K562 (cell line): ENCODE results near the gene TPRX2. TPM values are rescaled to one million over a fixed set of nuclear protein-coding genes. Genes with fewer than 3 reads are reported as not detected.

Experiments
- CHCHD3 ChIP-seq: fragments of 250-450 bp; sonication (Bioruptor Pico); IDR thresholded peaks from 2 replicates; pipeline ENCODE4 v2.1.2; 2022; ENCODE audit warnings: mild to moderate bottlenecking
- ETV5 ChIP-seq: sonication (generic); formaldehyde crosslinking; IDR thresholded peaks from 2 replicates; pipeline ENCODE4 v1.4.0; 2020; ENCODE audit warnings: low read depth, mild to moderate bottlenecking, missing genetic modification reagents
- SMARCA5 ChIP-seq: fragments of 450-650 bp; IDR thresholded peaks from 2 replicates; pipeline ENCODE4 v1.6.1; 2016
- polyA plus RNA-seq, 8 experiments: library from polyadenylated mRNA; depleted of rRNA in 4 of 8; stranded (reverse) in 5 of 8; unstranded in 3 of 8; fragments of >200 nt; fragmentation: Nextera tagmentation in 2 of 8; fragmentation: Illumina TruSeq in 1 of 8; extraction: Ambion mirVana in 2 of 8; extraction: Trizol in 1 of 8; gene quantifications; 2 replicates each; pipeline versions ENCODE4 v1.2.1 to v1.2.3, GENCODE V29; 2011 to 2014; ENCODE audit warnings: inconsistent platforms in 1 of 8, missing spikeins in 1 of 8
- total RNA-seq, 7 experiments: library from RNA; depleted of rRNA in 6 of 7; stranded (reverse); fragments of >200 nt in 6 of 7; fragmentation: Illumina TruSeq in 2 of 7; extraction: Trizol in 2 of 7; gene quantifications; 2 replicates each; pipeline versions ENCODE4 v1.2.1 to v1.2.3, GENCODE V29; 2011 to 2021; ENCODE audit warnings: low replicate concordance in 1 of 7
- TF ChIP-seq, protein P1 (sequence below), 2 experiments: fragments of 450-650 bp in 1 of 2; sonication (generic) in 1 of 2; formaldehyde crosslinking in 1 of 2; IDR thresholded peaks; 2 replicates each; pipeline versions ENCODE4 v1.7.1 to v1.9.0; 2016 to 2022; ENCODE audit warnings: inconsistent platforms in 1 of 2, mild to moderate bottlenecking in 1 of 2, missing genetic modification reagents in 1 of 2
- TF ChIP-seq, protein P2 (sequence below), 3 experiments: fragments of 200-800 bp in 1 of 3; sonication (Bioruptor generic) in 1 of 3; sonication (generic) in 1 of 3; formaldehyde crosslinking in 1 of 3; IDR thresholded peaks; 2 replicates each; pipeline versions ENCODE4 v1.6.1 to v1.8.0; 2016 to 2022; ENCODE audit warnings: mild to moderate bottlenecking in 2 of 3, missing compliant biosample characterization in 2 of 3, missing genetic modification characterization in 2 of 3, missing genetic modification reagents in 1 of 3
- TF ChIP-seq, protein P3 (sequence below): fragments of 200-800 bp; sonication (Bioruptor generic); IDR thresholded peaks from 2 replicates; pipeline ENCODE4 v1.6.1; 2017; ENCODE audit warnings: missing genetic modification characterization, missing compliant biosample characterization

Gene TPRX2
- total and polyA plus RNA-seq, 9 of the 15 experiments (the other 6 are each of a cell fraction or from before 2014, with no cell fraction given) = not detected

DNA sequence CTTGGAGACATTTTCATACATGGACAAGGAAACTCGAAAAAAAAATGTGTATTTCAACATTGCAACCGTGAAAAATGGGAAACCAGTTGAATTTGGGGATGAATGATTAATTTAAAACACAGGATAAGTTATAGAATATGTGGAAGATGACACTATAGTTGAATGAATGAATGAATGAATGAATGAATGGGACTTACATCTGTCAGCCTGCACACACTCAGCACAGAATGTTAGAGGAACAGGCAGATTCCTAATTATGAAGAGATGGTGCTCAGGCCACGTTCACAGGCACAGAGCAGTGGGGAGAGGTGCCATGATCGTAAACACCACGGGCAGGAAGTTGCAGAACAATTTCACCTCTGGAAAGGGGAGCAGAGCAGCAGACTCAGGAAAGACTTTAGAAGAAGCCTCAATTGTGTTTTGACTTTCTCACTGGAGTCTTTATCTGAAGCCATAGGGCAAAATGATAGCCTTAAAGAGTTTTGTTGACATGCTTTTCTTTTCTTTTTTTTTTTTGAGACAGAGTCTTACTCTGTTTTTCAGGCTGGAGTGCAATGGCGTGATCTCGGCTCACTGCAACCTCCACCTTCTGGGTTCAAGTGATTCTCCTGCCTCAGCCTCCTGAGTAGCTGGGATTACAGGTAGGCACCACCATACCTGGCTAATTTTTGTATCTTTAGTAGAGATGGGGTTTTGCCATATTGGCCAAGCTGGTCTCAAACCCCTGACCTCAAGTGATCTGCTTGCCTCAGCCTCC, 32.0 kb downstream of the TPRX2 start (continued):
- TF ChIP-seq, protein P1, sequence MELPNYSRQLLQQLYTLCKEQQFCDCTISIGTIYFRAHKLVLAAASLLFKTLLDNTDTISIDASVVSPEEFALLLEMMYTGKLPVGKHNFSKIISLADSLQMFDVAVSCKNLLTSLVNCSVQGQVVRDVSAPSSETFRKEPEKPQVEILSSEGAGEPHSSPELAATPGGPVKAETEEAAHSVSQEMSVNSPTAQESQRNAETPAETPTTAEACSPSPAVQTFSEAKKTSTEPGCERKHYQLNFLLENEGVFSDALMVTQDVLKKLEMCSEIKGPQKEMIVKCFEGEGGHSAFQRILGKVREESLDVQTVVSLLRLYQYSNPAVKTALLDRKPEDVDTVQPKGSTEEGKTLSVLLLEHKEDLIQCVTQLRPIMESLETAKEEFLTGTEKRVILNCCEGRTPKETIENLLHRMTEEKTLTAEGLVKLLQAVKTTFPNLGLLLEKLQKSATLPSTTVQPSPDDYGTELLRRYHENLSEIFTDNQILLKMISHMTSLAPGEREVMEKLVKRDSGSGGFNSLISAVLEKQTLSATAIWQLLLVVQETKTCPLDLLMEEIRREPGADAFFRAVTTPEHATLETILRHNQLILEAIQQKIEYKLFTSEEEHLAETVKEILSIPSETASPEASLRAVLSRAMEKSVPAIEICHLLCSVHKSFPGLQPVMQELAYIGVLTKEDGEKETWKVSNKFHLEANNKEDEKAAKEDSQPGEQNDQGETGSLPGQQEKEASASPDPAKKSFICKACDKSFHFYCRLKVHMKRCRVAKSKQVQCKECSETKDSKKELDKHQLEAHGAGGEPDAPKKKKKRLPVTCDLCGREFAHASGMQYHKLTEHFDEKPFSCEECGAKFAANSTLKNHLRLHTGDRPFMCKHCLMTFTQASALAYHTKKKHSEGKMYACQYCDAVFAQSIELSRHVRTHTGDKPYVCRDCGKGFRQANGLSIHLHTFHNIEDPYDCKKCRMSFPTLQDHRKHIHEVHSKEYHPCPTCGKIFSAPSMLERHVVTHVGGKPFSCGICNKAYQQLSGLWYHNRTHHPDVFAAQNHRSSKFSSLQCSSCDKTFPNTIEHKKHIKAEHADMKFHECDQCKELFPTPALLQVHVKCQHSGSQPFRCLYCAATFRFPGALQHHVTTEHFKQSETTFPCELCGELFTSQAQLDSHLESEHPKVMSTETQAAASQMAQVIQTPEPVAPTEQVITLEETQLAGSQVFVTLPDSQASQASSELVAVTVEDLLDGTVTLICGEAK (IDR thresholded peaks at IDR 0.05) = peak; percentile 27; the same call in 1 of the 2 replicates
- TF ChIP-seq, protein P1 (CRISPR knock-in tag; IDR thresholded peaks at IDR 0.05) = no peak
- TF ChIP-seq CHCHD3 (CRISPR knock-in tag) (0 out of 2 replicates have a peak, but pooled peaks have one; percentile 49), SMARCA5 (0 out of 2 replicates have a peak, but pooled peaks have one; percentile 49), ETV5 (CRISPR knock-in tag) (0 out of 2 replicates have a peak, but pooled peaks have one; percentile 17)
- TF ChIP-seq, protein P2, sequence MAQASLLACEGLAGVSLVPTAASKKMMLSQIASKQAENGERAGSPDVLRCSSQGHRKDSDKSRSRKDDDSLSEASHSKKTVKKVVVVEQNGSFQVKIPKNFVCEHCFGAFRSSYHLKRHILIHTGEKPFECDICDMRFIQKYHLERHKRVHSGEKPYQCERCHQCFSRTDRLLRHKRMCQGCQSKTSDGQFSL (CRISPR knock-in tag; IDR thresholded peaks at IDR 0.05) = no peak
- TF ChIP-seq, protein P2 (tag; IDR thresholded peaks at IDR 0.05) = peak in 1 of 2 experiments; percentile 76; a peak in 2 of 4 replicates
- TF ChIP-seq, protein P3, sequence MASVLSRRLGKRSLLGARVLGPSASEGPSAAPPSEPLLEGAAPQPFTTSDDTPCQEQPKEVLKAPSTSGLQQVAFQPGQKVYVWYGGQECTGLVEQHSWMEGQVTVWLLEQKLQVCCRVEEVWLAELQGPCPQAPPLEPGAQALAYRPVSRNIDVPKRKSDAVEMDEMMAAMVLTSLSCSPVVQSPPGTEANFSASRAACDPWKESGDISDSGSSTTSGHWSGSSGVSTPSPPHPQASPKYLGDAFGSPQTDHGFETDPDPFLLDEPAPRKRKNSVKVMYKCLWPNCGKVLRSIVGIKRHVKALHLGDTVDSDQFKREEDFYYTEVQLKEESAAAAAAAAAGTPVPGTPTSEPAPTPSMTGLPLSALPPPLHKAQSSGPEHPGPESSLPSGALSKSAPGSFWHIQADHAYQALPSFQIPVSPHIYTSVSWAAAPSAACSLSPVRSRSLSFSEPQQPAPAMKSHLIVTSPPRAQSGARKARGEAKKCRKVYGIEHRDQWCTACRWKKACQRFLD (CRISPR knock-in tag) = peak; percentile 21; the same call in 1 of the 2 replicates
